Effector memory CD4-positive, alpha-beta T cell (primary cell): ENCODE results near the gene STAM2.
"Not testable (repeated sequence)": the region's sequence is repeated elsewhere in the genome, so short reads cannot be mapped to it uniquely, and the experiment has no call there.

ENCODE experiments used
- DNase-seq, 3 donors: peaks; one replicate each; pipeline ENCODE4 v3.0.0-alpha.2; 2020
- H3K27ac ChIP-seq: 2 replicates; pipeline ENCODE4 v1.7.0; 2013; ENCODE audit warnings: mild to moderate bottlenecking, low read length, moderate library complexity; ENCODE audit not compliant: insufficient read depth, poor library complexity, severe bottlenecking
- H3K27me3 ChIP-seq: replicated peaks from 2 replicates; pipeline ENCODE4 v1.7.0; 2013; ENCODE audit warnings: mild to moderate bottlenecking, low read length; ENCODE audit not compliant: insufficient read depth, control insufficient read depth, poor library complexity, severe bottlenecking
- H3K36me3 ChIP-seq: 2 replicates; pipeline ENCODE4 v1.7.0; 2013; ENCODE audit warnings: mild to moderate bottlenecking, low read length, moderate library complexity; ENCODE audit not compliant: control insufficient read depth, insufficient read depth
- H3K4me1 ChIP-seq: 2 replicates; pipeline ENCODE4 v1.7.0; 2013; ENCODE audit warnings: low read length, mild to moderate bottlenecking; ENCODE audit not compliant: control insufficient read depth, insufficient read depth, poor library complexity, severe bottlenecking
- H3K4me3 ChIP-seq: 2 replicates; pipeline ENCODE4 v1.7.0; 2013; ENCODE audit warnings: low read length, low read depth, mild to moderate bottlenecking; ENCODE audit not compliant: insufficient read depth, poor library complexity, severe bottlenecking
- H3K9me3 ChIP-seq: 2 replicates; pipeline ENCODE4 v1.7.0; 2013; ENCODE audit warnings: mild to moderate bottlenecking, low read length, moderate library complexity; ENCODE audit not compliant: control insufficient read depth

Gene STAM2

GRCh38 chr2:152097801-152098495, 77.6 kb downstream of the STAM2 start:
- Histone ChIP-seq H3K36me3 (no peaks in the 10 kb centered on the region), H3K27ac (no peak overlapping the region), H3K4me1 (peaks cover 14% of the 10 kb centered on the region), H3K4me3 (peak overlapping the region; percentile 62), H3K9me3 (no peaks in the 10 kb centered on the region), H3K27me3 (peaks cover 22% of the 10 kb centered on the region)
- DNase-seq, result no peak

- no peaks in the 10 kb centered on the region for H3K9me3 ChIP-seq
- H3K4me1 ChIP-seq, result peaks cover 14% of the 10 kb centered on the region
- peaks cover 22% of the 10 kb centered on the region for H3K27me3 ChIP-seq
- H3K4me3 ChIP-seq, result peak overlapping the region; percentile 62
- no peak overlapping the region for H3K27ac ChIP-seq
- DNase-seq, result no peak
- H3K36me3 ChIP-seq, result no peaks in the 10 kb centered on the region
Observed at GRCh38 chr2:152097290-152097800, 78.2 kb downstream of the STAM2 start.

- Histone ChIP-seq H3K4me3 (no peak overlapping the region), H3K4me1 (peaks cover 14% of the 10 kb centered on the region), H3K27ac (no peak overlapping the region), H3K27me3 (peaks cover 17% of the 10 kb centered on the region), H3K9me3 (no peaks in the 10 kb centered on the region), H3K36me3 (no peaks in the 10 kb centered on the region)
- no peak for DNase-seq
Observed at GRCh38 chr2:152095146-152095545, 80.4 kb downstream of the STAM2 start.

DNA sequence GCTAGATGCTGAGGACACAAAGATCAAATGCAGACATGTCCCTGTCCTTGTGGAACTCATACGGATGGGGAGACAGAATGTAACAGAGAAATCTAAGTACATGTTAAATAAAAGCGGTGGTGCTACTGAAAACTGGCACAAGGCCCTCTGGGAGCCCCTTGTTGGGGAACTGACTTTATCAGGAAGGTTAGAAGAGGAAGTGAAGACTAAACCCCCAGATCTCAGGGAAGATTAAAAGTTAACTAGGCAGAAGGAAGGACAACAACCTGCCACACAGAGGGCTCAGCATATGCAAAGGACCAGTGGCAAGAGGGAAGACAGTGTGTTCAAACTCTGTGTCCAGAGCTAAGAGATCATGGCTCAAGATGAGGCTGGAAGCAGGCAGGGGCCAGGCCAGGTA, 81.5 kb downstream of the STAM2 start:
- DNase-seq, result no peak
- Histone ChIP-seq H3K36me3 (no peaks in the 10 kb centered on the region), H3K27ac (no peak overlapping the region), H3K4me3 (no peak overlapping the region), H3K9me3 (no peaks in the 10 kb centered on the region), H3K4me1 (peaks cover 7% of the 10 kb centered on the region), H3K27me3 (peaks cover 11% of the 10 kb centered on the region)

GRCh38 chr2:152093464-152093863, 82.1 kb downstream of the STAM2 start:
- no peak overlapping the region for H3K27ac ChIP-seq
- no peak overlapping the region for H3K4me3 ChIP-seq
- peaks cover 6% of the 10 kb centered on the region for H3K4me1 ChIP-seq
- no peak for DNase-seq
- peaks cover 6% of the 10 kb centered on the region for H3K27me3 ChIP-seq
- no peaks in the 10 kb centered on the region for H3K36me3 ChIP-seq
- no peaks in the 10 kb centered on the region for H3K9me3 ChIP-seq

- H3K4me1 ChIP-seq, result no peaks in the 10 kb centered on the region
- H3K27me3 ChIP-seq, result peaks cover 3% of the 10 kb centered on the region
- no peak for DNase-seq
- H3K27ac ChIP-seq, result no peak overlapping the region
- H3K9me3 ChIP-seq, result no peaks in the 10 kb centered on the region
- H3K36me3 ChIP-seq, result no peaks in the 10 kb centered on the region
- no peak overlapping the region for H3K4me3 ChIP-seq
Observed at GRCh38 chr2:152092095-152092494, 83.5 kb downstream of the STAM2 start.

DNA sequence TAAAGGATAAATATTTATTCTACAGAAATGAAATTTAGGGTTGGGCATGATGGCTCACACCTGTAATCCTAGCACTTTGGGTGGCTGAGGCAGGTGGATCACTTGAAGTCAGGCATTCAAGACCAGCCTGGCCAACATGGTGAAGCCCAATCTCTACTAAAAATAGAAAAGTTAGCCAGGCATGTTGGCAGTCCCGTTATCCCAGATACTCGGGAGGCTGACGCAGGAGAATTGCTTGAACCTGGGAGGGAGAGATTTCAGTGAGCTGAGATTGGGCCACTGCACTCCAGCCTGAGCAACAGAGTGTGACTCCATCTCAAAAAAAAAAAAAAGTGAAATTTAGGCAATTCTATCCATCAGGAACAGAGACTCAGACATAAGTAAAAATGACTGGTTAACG, 84.8 kb downstream of the STAM2 start:
- not testable (repeated sequence) for H3K4me1 ChIP-seq, H3K27me3 ChIP-seq

GRCh38 chr2:152089238-152089637, 86.3 kb downstream of the STAM2 start:
- Histone ChIP-seq H3K27ac (no peak overlapping the region), H3K4me1 (no peaks in the 10 kb centered on the region), H3K9me3 (no peaks in the 10 kb centered on the region), H3K36me3 (no peaks in the 10 kb centered on the region), H3K27me3 (no peaks in the 10 kb centered on the region), H3K4me3 (no peak overlapping the region)
- DNase-seq, result no peak

More for the DNA sequence above, 84.8 kb downstream of the STAM2 start:
- not testable (repeated sequence) for H3K36me3 ChIP-seq, H3K4me3 ChIP-seq, H3K27ac ChIP-seq, H3K9me3 ChIP-seq, DNase-seq

DNA sequence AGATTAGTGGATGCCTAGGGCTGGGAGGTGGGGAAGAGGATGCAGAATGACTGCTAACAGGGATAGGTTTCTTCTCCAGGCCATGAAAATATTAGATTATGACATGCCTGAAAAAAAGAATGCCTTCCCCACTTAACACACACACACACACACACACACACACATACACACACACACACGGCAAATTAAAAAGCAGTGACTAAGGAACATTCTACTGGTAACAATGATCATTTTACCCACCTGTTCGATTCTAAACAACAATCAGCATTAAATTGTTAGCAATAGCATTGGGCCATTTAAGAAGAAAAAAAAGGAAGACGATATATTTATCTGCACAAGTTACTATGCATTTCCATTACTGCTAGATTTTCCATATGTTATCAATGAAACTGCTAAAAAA, 87.6 kb downstream of the STAM2 start:
- Histone ChIP-seq H3K9me3 (no peaks in the 10 kb centered on the region), H3K27me3 (no peaks in the 10 kb centered on the region), H3K27ac (no peak overlapping the region), H3K36me3 (no peaks in the 10 kb centered on the region), H3K4me3 (no peak overlapping the region), H3K4me1 (no peaks in the 10 kb centered on the region)
- no peak for DNase-seq

GRCh38 chr2:152086231-152086630, 89.3 kb downstream of the STAM2 start:
- Histone ChIP-seq H3K9me3 (no peaks in the 10 kb centered on the region), H3K27me3 (no peaks in the 10 kb centered on the region), H3K4me3 (no peak overlapping the region), H3K36me3 (no peaks in the 10 kb centered on the region), H3K4me1 (no peaks in the 10 kb centered on the region), H3K27ac (no peak overlapping the region)
- no peak for DNase-seq
